ENCODE results near the gene NOX4.
"Not testable (repeated sequence)": the region's sequence is repeated elsewhere in the genome, so short reads cannot be mapped to it uniquely, and the experiment has no call there.

DNA sequence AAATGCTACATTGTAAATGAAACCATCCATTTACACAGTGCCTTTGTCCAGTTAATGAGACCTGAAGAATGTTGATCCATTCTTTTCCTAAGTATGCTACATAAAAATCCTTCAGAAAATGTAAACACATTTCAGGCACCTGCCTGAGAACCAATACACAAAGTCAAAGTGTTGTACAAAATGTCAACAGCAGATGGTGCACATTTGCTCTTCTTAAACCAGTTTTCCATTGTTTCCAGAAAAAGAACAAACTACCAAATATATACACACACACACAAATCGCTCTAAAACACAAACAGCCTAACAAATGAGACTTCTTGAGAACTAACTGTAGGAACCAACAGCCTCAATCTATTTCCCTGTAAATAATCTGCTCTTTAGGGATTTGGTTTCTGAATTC lies 157.5 kb downstream of the NOX4 start:
- TF ChIP-seq POLR2A, POLR2AphosphoS5 (IDR thresholded peaks at IDR 0.05): not testable (repeated sequence)
